CD4-positive, alpha-beta T cell treated with Interleukin-2 at 100 ng/mL for 4 hours (primary cell): ENCODE data around the gene APP.
"Not testable (repeated sequence)": the region's sequence is repeated elsewhere in the genome, so short reads cannot be mapped to it uniquely, and the experiment has no call there.

Experiments used
- DNase-seq: peaks from one replicate; pipeline ENCODE4 v3.0.0-alpha.2; 2020; ENCODE audit warnings: low spot score

APP gene

GRCh38 chr21:26064506-26064905, 106.1 kb downstream of the APP start:
- DNase-seq = no peak

DNA sequence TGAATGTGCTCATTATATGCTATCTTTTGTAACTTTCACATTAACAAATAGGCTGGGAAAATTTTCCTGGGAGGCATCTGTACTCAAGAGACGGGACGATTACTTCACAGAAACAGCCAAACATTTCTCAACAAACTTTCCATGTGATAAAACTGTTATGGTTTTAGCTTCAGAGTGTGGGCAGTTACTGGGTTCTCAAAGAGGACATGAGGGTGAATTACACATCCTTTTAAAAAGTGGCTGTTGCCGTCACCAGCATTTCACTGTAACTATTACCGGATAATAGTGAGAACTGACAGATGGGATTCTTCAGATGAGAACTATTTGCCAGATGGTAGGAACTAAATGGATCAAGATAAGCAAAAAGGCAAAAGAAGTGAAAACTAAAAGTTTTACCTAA, 109.1 kb downstream of the APP start:
- no peak for DNase-seq

- DNase-seq = no peak
Measured at GRCh38 chr21:26060335-26061115, 110.0 kb downstream of the APP start.

- DNase-seq = no peak
Measured at GRCh38 chr21:26057477-26058170, 112.9 kb downstream of the APP start.

DNA sequence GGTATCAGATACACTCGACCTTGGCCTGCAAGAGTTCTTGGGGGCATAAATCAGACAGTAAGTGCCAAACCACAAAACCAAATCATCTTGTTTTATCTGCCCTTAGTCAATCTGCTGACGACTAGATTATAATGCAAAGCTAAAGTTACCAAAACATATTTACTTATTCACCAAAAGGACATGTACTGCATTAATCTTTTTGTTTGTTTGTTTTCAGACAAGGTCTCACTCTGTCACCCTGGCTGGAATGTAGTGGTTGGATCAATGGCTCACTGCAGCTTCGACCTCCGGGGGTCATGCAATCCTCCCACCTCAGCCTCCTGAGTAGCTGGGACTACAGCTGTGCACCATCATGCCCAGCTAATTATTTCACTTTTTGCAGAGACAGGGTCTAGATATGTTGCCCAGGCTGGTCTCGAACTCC, 114.7 kb downstream of the APP start:
- DNase-seq = no peak

DNA sequence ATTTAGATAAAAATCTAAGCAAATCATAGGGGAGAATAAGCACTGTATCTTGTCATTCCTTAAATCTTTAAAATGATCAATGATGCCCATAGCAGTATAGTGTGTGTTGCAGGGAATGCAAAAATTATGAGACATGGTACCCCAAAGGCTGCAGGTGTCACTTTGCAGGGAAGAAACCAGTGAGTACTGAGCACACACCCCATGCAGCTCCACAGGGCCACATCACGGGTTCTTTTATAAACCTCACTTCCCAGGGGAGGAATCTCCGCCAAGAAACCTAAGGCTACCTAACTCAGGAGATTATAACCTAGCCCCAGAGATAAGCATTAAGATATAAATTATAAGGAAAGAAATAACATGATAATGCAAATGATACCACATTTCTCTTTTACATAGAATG, 115.6 kb downstream of the APP start:
- no peak for DNase-seq

DNA sequence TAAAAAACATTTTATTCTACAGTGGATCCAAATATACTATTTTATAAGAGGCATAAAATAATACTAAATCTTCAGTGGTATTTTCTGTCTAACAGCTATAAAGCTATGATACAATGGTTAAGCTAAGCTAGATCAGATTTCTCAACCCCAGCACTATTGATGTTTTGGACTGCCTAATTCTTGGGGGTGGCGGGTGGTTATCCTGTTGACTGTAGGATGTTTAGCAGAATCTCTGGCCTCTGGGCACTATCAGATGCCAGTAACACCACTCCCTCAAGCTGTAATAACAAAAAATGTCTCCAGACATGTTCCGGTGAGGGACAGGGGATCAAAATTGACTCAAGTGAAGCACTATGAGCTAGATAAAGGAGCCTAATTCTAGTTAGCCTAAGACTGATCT, 118.5 kb downstream of the APP start:
- no peak for DNase-seq

- DNase-seq = no peak
Measured at GRCh38 chr21:26050857-26051256, 119.7 kb downstream of the APP start.

DNA sequence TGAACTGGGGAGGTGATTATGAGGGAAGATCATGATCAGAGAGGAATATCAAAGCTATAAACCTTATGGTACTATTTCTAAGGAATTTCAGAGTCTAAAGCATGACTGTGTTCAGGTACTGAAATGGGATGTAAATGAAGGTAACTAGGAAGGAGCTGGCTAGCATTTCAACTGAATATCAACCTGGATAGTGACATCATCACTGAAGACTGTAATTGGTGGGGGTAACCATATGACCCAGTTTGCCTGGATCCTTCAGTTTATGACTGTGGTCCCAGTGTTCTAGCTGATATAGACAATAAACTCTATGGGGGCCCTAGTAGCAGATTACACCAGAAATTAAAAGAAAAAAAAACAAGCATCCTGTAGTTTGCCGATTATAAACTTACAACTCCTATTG, 120.8 kb downstream of the APP start:
- DNase-seq = no peak

- DNase-seq = no peak
Measured at GRCh38 chr21:26047279-26047967, 123.1 kb downstream of the APP start.

- DNase-seq = no peak
Measured at GRCh38 chr21:26043891-26044290, 126.7 kb downstream of the APP start.

DNA sequence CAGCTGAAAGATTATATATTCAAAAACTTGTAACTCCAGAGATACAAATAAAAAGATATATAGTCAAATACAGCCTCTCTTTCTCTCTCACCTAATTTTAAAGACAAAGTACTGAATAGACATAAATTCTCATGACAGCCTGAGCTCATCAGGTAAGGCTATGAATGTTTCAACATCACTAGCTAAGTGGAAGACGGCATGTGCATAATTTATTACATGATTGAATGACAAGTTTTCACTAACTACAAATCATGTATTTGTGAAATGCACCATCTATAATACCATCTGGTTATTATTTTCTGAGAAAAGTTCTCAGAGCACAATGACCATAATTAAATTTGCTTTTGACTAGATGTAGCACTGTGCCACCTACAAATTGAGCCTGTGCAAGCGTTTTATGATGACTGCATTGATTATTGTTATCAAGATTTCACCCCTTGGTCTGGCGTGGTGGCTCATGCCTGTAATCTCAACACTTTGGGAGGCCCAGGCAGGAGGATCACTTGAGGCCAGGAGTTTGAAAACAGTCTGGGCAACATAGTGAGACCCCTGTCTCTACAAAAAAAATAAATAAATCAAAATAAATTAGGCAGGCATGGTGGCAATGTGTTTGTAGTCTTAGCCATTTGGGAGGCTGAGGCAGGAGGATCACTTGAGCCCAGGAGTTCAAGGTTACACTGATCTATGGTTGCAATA, 128.2 kb downstream of the APP start:
- DNase-seq = no peak

DNA sequence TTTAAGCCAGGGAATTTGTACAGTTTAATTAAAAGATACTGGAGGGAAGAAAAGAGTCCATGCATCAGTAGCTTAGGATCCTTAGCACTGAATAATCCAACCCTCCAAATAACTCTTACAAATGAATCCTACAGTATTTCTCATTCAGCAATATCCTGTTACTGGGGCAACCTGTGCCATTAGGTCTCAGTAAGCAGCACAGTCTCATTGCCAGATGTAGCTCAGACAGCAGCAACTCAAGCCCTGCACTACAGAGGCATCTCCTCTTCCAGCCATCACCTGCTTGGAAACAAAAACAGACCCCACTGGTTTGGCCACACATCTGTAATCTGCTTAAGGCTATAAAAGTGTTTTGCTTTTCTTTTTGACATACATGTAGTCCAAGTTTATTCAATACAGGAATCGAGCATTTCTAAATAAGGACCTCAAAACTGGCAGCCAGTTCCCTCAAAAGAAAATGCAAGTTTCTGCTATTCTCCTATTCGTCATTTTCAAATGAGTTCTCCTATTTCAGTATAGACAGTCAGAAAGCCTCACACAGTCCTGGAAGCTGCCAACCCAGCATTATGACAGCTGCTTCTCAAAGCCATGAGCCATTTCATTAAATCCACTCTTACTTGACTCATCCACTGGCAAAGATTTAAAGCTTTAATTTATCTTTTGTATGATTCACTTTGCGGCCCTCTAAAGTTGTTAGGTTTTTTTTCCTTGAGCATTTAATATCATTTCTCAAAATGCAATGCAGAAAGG, 129.0 kb downstream of the APP start:
- no peak for DNase-seq

DNA sequence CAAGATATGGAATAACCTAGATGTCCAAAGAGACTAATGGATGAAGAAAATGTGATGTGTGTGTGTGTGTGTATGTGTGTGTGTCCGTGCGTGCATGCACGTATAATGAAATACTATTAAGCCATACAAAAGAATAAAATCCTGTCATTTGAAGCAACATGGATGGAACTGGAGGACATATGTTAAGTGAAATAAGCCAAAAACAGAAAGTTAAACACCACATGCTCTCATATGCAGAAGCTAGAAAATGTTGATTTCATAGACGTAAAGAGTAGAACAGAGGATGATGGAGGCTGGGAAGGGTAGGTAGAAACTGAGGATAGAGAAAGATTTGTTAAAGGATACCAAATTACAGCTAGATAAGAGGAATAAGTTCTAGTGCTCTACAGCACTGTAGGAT, 133.7 kb downstream of the APP start:
- DNase-seq = no peak

- no peak for DNase-seq
Measured at GRCh38 chr21:26032263-26032662, 138.3 kb downstream of the APP start.

DNA sequence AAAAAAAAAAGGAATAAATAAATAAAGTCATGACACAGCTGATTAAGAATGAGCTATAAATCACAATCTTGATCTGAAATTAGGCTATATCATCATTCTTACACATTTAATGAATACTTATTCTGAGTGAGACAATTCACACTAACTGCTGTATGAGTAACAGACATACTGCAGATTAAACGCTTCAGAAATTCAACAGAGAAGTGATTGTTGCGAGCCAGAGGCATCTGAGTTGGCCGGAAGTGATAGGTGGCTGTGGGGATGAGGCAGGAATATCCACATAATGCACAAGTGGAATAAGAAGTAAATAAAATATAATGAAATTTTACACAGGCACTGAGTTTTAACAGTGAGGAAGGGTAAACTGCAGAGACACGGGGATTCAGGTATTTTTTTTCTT, 142.4 kb downstream of the APP start:
- DNase-seq = no peak

GRCh38 chr21:26027696-26028095, 142.9 kb downstream of the APP start:
- no peak for DNase-seq

DNA sequence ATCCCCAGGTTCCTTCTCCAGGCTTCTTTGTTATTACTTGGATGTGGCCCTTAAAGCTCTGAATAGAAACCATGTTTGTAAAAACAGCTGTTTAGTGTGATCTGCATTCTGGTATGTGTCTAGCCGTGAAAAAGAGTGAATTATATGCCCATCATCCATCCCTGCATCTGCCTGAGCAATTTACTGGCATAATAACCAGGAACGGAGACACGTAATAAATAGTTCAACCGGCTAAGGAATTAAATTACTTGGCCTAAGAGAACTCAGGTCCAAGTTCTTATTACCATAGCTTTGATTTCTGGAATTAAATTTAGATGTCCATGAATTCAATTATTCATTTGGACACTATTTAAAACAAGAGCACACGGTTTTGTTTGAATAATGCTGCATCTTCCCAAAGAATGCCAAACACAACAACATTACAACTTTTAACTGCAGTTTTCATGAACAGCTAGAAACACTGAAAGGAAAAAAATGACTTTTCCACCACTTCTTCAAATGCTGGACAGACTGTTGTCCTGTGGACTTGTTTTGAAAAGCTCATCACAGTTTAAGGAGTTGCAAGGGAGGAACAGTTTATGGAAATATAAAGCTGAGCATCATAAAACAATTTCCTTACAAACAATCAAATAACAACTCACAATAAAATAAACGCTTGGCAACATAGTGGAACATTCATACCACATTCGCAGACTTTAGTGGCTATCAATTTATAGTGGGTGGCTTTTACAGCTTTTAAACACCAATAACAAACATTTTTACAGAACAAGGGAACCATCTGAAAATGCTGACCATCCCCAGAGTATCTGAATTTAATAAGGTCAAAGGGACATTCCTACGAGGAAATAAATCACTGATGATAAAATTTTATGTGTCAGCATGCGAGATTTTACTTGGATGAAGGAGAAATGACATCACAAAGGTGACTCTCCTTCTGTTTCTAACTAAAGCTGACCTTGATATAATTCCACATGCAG, 144.7 kb downstream of the APP start:
- DNase-seq = no peak

DNA sequence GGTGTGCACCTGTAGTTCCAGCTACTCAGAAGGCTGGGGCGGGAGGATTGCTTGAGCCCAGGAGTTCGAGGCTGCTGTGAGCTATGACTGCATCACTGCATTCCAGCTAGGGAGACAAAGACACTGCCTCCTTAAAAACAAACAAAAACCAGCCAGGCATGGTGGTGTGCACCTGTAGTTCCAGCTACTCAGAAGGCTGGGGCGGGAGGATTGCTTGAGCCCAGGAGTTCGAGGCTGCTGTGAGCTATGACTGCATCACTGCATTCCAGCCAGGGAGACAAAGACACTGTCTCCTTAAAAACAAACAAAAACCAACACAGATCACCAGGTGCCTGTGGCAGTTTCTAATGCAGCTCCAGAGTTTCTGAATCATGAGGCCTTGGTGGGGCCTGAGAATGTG, 147.2 kb downstream of the APP start:
- not testable (repeated sequence) for DNase-seq

DNA sequence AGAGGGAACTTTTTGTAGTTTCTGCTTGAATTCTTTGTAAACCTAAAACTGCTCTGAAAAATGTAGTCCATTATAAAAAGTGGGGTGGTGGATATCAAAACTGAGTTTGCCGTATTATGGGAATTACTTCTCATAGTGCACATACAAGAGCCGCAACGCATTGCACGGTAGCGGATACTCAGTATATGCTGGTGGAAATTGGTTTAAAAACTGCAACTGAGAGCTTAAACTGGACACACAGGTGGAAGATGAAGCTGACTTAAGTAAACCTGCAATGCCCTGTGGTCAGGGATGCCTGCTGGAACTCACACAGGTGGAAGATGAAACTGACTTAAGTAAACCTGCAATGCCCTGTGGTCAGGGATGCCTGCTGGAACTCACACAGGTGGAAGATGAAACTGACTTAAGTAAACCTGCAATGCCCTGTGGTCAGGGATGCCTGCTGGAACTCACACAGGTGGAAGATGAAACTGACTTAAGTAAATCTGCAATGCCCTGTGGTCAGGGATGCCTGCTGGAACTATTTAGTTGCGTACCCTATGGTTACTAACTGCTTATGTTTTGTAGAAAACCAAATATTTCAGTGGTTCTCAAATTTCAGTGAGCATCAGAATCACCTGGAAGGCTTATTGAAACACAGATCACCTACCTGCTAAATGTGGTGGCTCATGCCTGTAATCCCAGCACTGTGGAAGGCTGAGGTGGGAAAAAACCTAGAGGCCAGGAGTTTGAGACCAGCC, 147.8 kb downstream of the APP start:
- not testable (repeated sequence) for DNase-seq
